ENCODE results near the gene PTPN11. TPM values are rescaled to one million over a fixed set of nuclear protein-coding genes. Genes with fewer than 3 reads are reported as not detected.
"Not testable (repeated sequence)": the region's sequence is repeated elsewhere in the genome, so short reads cannot be mapped to it uniquely, and the experiment has no call there.

Gene PTPN11
- polyA plus RNA-seq, 1 donor from 2014 or later: 92.5 TPM

DNA sequence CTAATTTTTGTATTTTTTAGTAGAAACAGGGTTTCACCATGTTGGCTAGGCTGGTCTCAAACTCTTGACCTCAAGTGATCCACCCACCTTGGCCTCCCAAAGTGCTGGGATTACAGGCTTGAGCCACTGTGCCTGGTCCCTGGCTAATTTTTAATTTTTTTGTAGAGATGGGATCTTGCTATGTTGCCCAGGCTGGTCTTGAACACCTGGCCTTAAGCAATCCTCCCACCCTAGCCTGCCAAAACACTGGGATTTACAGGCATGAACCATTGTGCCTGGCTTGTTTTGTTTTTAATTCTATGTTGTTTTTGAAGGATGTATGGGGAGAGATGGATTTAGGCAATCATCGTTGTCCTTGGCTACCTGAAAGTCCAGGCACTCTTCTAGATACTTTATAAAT is 19.9 kb downstream of the PTPN11 start:
- H3K4me2 ChIP-seq (ENCODE audit: low read length); H3K9me3 ChIP-seq (ENCODE audit: low read length); H3K9me2 ChIP-seq (ENCODE audit: insufficient read depth, low read length); H4K20me1 ChIP-seq (ENCODE audit: insufficient read depth); H3K9ac ChIP-seq (ENCODE audit: low read length); H3K27me3 ChIP-seq (ENCODE audit: insufficient read depth, low read depth, low read length); H3K36me3 ChIP-seq (ENCODE audit: insufficient read depth, low read length); H3F3A ChIP-seq (ENCODE audit: insufficient read depth, low read length, poor library complexity, severe bottlenecking); H2AFZ ChIP-seq (ENCODE audit: low read depth, low read length); H3K27ac ChIP-seq (ENCODE audit: low read length); H3K4me3 ChIP-seq (ENCODE audit: low read length): not testable (repeated sequence)
- peaks cover 11% of the 10 kb centered on the region for H3K79me2 ChIP-seq (replicated peaks; ENCODE audit: insufficient read depth, low read length)

DNA sequence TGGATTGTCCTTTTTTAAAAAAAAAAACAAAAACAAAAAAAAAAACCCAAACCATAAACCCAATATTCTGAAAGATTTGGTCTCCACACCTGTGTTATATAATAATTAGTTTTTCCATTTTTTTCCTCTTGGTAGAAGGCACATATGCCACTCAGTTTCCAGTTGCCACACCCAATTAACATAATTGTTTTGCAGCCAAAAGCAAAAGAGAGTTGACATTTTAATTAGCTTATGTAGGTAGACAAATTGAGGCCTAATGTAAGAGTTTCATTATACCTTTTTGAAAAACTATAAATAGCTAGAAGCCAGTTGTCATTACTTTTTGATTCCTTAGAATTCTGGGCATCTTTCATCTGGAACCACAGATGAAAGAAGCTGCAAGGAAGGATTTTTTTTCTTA is 21.0 kb downstream of the PTPN11 start:
- H4K20me1 ChIP-seq (ENCODE audit: insufficient read depth): no peaks in the 10 kb centered on the region
- peaks cover 11% of the 10 kb centered on the region for H3K79me2 ChIP-seq (replicated peaks; ENCODE audit: insufficient read depth, low read length)
- no peak overlapping the region for H3K4me3 ChIP-seq (ENCODE audit: low read length)

DNA sequence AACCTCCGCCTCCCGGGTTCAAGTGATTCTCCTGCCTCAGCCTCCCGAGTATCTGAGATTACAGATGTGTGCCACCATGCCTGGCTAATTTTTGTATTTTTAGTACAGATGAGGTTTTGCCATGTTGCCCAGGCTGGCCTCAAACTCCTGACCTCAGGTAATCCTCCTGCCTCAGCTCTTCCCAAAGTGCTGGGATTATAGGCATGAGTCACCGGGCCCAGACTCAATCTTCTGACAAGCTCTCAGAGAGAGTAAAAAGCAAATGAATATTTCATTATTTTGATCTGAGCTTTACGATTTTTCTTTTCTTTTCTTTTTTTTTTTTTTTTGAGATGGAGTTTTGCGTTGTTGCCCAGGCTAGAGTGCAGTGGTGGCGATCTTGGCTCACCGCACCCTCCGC is 21.9 kb downstream of the PTPN11 start:
- not testable (repeated sequence) for H3K27me3 ChIP-seq (ENCODE audit: insufficient read depth, low read depth, low read length); H3K9me3 ChIP-seq (ENCODE audit: low read length); H3K4me3 ChIP-seq (ENCODE audit: low read length); H3K9me2 ChIP-seq (ENCODE audit: insufficient read depth, low read length); H3F3A ChIP-seq (ENCODE audit: insufficient read depth, low read length, poor library complexity, severe bottlenecking); H2AFZ ChIP-seq (ENCODE audit: low read depth, low read length); H3K36me3 ChIP-seq (ENCODE audit: insufficient read depth, low read length); H4K20me1 ChIP-seq (ENCODE audit: insufficient read depth); H3K4me2 ChIP-seq (ENCODE audit: low read length); H3K9ac ChIP-seq (ENCODE audit: low read length); H3K27ac ChIP-seq (ENCODE audit: low read length)
- peaks cover 11% of the 10 kb centered on the region for H3K79me2 ChIP-seq (replicated peaks; ENCODE audit: insufficient read depth, low read length)

More for the DNA sequence above, 21.0 kb downstream of the PTPN11 start:
- H3K4me2 ChIP-seq (ENCODE audit: low read length): no peak overlapping the region
- H2AFZ ChIP-seq (ENCODE audit: low read depth, low read length): no peak overlapping the region
- H3K9me3 ChIP-seq (ENCODE audit: low read length): no peaks in the 10 kb centered on the region
- no peaks in the 10 kb centered on the region for H3F3A ChIP-seq (ENCODE audit: insufficient read depth, low read length, poor library complexity, severe bottlenecking)
- TF ChIP-seq EP300 (conservative IDR thresholded peaks at IDR 0.05; ENCODE audit: poor library complexity, severe bottlenecking) (no peak), EZH2 (IDR thresholded peaks at IDR 0.05; ENCODE audit: borderline replicate concordance, insufficient read depth, low read length, poor library complexity, severe bottlenecking) (no peak), MXI1 (conservative IDR thresholded peaks at IDR 0.05; ENCODE audit: poor library complexity, severe bottlenecking) (no peak), TAF1 (IDR thresholded peaks at IDR 0.05; ENCODE audit: low read depth) (no peak), SMC3 (conservative IDR thresholded peaks at IDR 0.05; ENCODE audit: poor library complexity) (no peak)
- TF ChIP-seq, protein P1, sequence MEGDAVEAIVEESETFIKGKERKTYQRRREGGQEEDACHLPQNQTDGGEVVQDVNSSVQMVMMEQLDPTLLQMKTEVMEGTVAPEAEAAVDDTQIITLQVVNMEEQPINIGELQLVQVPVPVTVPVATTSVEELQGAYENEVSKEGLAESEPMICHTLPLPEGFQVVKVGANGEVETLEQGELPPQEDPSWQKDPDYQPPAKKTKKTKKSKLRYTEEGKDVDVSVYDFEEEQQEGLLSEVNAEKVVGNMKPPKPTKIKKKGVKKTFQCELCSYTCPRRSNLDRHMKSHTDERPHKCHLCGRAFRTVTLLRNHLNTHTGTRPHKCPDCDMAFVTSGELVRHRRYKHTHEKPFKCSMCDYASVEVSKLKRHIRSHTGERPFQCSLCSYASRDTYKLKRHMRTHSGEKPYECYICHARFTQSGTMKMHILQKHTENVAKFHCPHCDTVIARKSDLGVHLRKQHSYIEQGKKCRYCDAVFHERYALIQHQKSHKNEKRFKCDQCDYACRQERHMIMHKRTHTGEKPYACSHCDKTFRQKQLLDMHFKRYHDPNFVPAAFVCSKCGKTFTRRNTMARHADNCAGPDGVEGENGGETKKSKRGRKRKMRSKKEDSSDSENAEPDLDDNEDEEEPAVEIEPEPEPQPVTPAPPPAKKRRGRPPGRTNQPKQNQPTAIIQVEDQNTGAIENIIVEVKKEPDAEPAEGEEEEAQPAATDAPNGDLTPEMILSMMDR (IDR thresholded peaks at IDR 0.05; ENCODE audit: poor library complexity, severe bottlenecking): no peak
- H3K9me2 ChIP-seq (ENCODE audit: insufficient read depth, low read length): no peaks in the 10 kb centered on the region
- H3K36me3 ChIP-seq (ENCODE audit: insufficient read depth, low read length): no peaks in the 10 kb centered on the region
- no peak overlapping the region for H3K27ac ChIP-seq (ENCODE audit: low read length)
- H3K9ac ChIP-seq (ENCODE audit: low read length): no peak overlapping the region
- no peaks in the 10 kb centered on the region for H3K27me3 ChIP-seq (ENCODE audit: insufficient read depth, low read depth, low read length)

DNA sequence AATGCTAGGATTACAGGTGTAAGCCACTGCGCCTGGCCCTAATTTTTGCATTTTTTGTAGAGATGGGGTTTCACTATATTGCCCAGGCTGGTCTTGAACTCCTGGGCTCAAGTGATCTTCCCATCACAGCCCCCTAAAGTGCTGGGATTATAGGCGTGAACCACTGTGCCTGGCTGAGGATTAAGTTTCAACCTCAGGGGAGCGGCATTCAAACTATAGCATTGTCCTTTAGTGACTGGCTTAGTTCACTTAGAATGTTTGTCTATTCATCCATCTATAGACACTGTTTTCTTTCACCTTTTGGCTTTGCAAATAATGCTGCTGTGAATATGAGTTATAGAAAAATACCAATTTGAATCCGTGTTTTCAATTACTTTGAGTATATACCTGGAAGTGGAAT is 25.2 kb downstream of the PTPN11 start:
- TF ChIP-seq, protein P2, sequence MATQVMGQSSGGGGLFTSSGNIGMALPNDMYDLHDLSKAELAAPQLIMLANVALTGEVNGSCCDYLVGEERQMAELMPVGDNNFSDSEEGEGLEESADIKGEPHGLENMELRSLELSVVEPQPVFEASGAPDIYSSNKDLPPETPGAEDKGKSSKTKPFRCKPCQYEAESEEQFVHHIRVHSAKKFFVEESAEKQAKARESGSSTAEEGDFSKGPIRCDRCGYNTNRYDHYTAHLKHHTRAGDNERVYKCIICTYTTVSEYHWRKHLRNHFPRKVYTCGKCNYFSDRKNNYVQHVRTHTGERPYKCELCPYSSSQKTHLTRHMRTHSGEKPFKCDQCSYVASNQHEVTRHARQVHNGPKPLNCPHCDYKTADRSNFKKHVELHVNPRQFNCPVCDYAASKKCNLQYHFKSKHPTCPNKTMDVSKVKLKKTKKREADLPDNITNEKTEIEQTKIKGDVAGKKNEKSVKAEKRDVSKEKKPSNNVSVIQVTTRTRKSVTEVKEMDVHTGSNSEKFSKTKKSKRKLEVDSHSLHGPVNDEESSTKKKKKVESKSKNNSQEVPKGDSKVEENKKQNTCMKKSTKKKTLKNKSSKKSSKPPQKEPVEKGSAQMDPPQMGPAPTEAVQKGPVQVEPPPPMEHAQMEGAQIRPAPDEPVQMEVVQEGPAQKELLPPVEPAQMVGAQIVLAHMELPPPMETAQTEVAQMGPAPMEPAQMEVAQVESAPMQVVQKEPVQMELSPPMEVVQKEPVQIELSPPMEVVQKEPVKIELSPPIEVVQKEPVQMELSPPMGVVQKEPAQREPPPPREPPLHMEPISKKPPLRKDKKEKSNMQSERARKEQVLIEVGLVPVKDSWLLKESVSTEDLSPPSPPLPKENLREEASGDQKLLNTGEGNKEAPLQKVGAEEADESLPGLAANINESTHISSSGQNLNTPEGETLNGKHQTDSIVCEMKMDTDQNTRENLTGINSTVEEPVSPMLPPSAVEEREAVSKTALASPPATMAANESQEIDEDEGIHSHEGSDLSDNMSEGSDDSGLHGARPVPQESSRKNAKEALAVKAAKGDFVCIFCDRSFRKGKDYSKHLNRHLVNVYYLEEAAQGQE (IDR thresholded peaks at IDR 0.05; ENCODE audit: borderline replicate concordance): no peak
- TF ChIP-seq RAD21 (conservative IDR thresholded peaks at IDR 0.05) (no peak), EZH2 (IDR thresholded peaks at IDR 0.05; ENCODE audit: borderline replicate concordance, insufficient read depth, low read length, poor library complexity, severe bottlenecking) (no peak), MXI1 (conservative IDR thresholded peaks at IDR 0.05; ENCODE audit: poor library complexity, severe bottlenecking) (no peak), EP300 (conservative IDR thresholded peaks at IDR 0.05; ENCODE audit: poor library complexity, severe bottlenecking) (no peak)
- TF ChIP-seq, protein P1 (IDR thresholded peaks at IDR 0.05; ENCODE audit: poor library complexity, severe bottlenecking): no peak
- Histone ChIP-seq H3K79me2 (replicated peaks; ENCODE audit: insufficient read depth, low read length) (no peaks in the 10 kb centered on the region), H3K9me2 (ENCODE audit: insufficient read depth, low read length) (no peaks in the 10 kb centered on the region), H3K4me3 (ENCODE audit: low read length) (no peak overlapping the region), H3K4me2 (ENCODE audit: low read length) (no peak overlapping the region), H4K20me1 (ENCODE audit: insufficient read depth) (no peaks in the 10 kb centered on the region), H3K27ac (ENCODE audit: low read length) (no peak overlapping the region), H2AFZ (ENCODE audit: low read depth, low read length) (no peak overlapping the region), H3K27me3 (ENCODE audit: insufficient read depth, low read depth, low read length) (no peaks in the 10 kb centered on the region), H3K9me3 (ENCODE audit: low read length) (no peaks in the 10 kb centered on the region), H3K9ac (ENCODE audit: low read length) (no peak overlapping the region), H3K36me3 (ENCODE audit: insufficient read depth, low read length) (no peaks in the 10 kb centered on the region), H3F3A (ENCODE audit: insufficient read depth, low read length, poor library complexity, severe bottlenecking) (no peaks in the 10 kb centered on the region)
